ENCODE data around the gene FMN1. TPM values are rescaled to one million over a fixed set of nuclear protein-coding genes. Genes with fewer than 3 reads are reported as not detected.

FMN1 gene
- total and polyA plus RNA-seq, 2 experiments from 2014 or later = 0.53 to 1.8 TPM

DNA sequence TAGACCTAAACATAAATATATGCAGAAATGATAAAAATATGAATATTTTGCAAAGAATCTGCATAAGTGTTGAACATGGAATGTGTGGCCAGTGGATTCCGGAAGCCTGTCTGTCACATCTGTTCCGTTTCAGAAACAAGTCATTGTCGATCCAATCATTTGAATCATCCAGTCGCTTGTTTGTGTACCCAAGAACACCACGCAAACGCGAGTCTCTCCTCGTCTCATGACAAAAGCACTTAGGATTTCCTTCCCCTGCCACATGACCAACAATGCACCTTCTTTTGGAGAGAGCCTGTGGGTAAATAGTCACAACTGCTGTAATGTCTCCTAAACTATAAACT, 80.2 kb downstream of the FMN1 start:
- TF ChIP-seq, protein P1, sequence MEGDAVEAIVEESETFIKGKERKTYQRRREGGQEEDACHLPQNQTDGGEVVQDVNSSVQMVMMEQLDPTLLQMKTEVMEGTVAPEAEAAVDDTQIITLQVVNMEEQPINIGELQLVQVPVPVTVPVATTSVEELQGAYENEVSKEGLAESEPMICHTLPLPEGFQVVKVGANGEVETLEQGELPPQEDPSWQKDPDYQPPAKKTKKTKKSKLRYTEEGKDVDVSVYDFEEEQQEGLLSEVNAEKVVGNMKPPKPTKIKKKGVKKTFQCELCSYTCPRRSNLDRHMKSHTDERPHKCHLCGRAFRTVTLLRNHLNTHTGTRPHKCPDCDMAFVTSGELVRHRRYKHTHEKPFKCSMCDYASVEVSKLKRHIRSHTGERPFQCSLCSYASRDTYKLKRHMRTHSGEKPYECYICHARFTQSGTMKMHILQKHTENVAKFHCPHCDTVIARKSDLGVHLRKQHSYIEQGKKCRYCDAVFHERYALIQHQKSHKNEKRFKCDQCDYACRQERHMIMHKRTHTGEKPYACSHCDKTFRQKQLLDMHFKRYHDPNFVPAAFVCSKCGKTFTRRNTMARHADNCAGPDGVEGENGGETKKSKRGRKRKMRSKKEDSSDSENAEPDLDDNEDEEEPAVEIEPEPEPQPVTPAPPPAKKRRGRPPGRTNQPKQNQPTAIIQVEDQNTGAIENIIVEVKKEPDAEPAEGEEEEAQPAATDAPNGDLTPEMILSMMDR (IDR thresholded peaks at IDR 0.05; ENCODE audit: low read depth, low read length) = no peak
- no peak for DNase-seq (ENCODE audit: low read depth in 1 of 2, low spot score in 1 of 2)
- H3K36me3 ChIP-seq = no peaks in the 10 kb centered on the region
- peak overlapping the region; percentile 12 for H3K27ac ChIP-seq
- H3K27me3 ChIP-seq = no peaks in the 10 kb centered on the region
- H3K9me3 ChIP-seq (ENCODE audit: low read depth) = no peaks in the 10 kb centered on the region
- H3K4me3 ChIP-seq = no peak overlapping the region
- peaks cover 58% of the 10 kb centered on the region for H3K4me1 ChIP-seq (ENCODE audit: low read depth)

DNA sequence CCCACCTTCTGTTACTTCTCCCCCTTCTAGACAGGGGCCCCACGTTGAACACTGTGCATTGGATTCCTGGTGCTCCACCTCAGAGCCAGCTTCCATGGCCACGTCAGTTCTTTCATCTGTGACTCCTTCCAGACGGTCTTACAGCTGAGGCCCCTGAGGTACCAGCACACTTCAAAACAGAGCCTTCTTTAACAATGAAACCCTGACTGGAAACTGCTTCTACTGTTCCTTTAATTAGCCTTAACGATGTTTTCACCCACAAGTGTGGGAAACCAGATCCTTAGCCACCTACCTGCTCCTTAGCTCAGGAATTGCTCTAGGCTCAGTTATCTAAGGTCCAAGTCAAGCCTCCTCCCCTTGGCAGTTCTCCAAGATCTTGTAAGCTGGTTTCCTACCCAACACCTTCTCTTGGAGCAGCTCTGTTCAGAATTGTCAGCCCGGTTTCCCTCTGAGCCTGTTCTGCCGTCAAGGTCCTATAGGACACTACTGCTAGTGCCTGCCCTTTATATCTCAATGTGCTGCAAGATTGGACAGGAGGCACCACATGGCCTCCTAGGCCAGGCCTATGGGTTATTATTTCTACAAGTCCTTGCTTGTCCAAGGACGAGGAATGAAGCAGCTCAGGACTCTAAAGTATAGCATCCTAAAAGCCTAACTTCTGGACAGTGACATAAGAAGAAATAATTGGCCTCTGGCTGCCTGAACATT, 80.7 kb downstream of the FMN1 start:
- Histone ChIP-seq H3K9me3 (ENCODE audit: low read depth) (no peaks in the 10 kb centered on the region), H3K36me3 (no peaks in the 10 kb centered on the region), H3K27me3 (no peaks in the 10 kb centered on the region), H3K4me1 (ENCODE audit: low read depth) (peaks cover 59% of the 10 kb centered on the region), H3K27ac (peak overlapping the region; percentile 12), H3K4me3 (no peak overlapping the region)
- DNase-seq (ENCODE audit: low read depth in 1 of 2, low spot score in 1 of 2) = no peak
- TF ChIP-seq, protein P1 (IDR thresholded peaks at IDR 0.05; ENCODE audit: low read depth, low read length) = no peak

DNA sequence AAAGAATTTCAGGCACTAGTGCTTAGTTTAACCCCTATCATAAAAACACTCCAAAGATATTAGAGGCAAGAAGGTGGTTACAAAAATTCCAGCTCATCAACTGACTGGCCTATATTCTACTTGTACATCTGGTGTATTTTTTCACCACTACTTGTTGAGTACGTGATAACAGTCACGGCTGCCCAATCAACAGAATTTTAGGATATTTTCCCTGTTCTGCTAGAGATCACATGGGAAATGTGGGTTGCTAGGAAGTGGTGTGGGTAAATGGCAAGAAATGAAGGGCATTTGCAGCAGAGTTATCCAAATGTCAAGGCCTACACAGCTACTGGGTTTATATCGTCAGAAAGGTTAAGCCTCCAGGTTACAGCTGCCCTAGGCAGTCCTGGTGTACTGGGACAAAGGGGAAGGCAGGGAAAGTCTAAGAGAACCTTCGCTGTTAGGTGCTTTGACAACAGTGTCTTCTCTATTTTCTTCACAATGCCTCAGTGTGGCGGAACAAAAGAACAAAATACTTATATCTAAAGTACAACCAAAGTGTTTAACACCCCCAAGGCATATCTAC, 81.9 kb downstream of the FMN1 start:
- peaks cover 66% of the 10 kb centered on the region for H3K4me1 ChIP-seq (ENCODE audit: low read depth)
- DNase-seq (ENCODE audit: low read depth in 1 of 2, low spot score in 1 of 2) = no peak
- H3K4me3 ChIP-seq = no peak overlapping the region
- no peaks in the 10 kb centered on the region for H3K36me3 ChIP-seq
- peak overlapping the region; percentile 81 for H3K27ac ChIP-seq
- no peaks in the 10 kb centered on the region for H3K27me3 ChIP-seq
- H3K9me3 ChIP-seq (ENCODE audit: low read depth) = no peaks in the 10 kb centered on the region
- TF ChIP-seq, protein P1 (IDR thresholded peaks at IDR 0.05; ENCODE audit: low read depth, low read length) = no peak

DNA sequence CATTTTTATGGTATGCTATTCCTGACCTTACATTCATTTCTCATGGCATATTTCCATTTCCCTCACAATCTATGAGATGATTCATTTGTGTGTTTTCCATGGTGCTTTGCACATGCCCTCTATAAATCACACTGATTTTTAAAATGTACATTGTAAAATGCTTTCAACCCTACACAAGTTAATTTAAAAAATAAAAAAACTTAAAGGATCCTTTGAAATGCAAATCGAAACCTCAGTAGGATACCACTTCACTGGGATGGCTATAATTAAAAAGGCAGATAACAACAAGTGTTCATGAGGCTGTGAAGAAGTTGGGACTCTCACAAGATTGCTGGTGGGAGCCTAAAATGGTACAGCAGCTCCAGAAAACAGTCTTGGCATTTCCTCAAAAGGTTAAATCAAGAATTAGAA, 83.5 kb downstream of the FMN1 start:
- H3K36me3 ChIP-seq = no peaks in the 10 kb centered on the region
- H3K27ac ChIP-seq = peak overlapping the region; percentile 81
- H3K4me1 ChIP-seq (ENCODE audit: low read depth) = peaks cover 63% of the 10 kb centered on the region
- H3K27me3 ChIP-seq = no peaks in the 10 kb centered on the region
- no peaks in the 10 kb centered on the region for H3K9me3 ChIP-seq (ENCODE audit: low read depth)
- H3K4me3 ChIP-seq = no peak overlapping the region
- TF ChIP-seq, protein P1 (IDR thresholded peaks at IDR 0.05; ENCODE audit: low read depth, low read length) = no peak
- no peak for DNase-seq (ENCODE audit: low read depth in 1 of 2, low spot score in 1 of 2)

DNA sequence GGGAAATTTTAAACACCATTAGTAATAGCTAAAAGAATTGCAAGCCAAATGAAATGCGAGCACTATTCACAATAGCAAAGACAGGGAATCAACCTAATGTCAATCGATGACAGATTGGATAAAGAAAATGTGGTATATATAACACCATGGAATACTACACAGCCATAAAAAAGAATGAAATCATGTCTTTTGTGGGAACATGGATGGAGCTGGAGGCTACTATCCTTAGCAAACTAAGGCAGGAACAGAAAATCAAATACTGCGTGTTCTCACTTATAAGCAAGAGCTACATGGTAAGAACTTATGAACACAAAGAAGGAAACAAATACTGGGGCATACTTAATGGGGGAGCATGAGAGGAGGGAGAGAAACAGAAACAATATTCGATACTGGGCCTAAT, 85.2 kb downstream of the FMN1 start:
- Histone ChIP-seq H3K36me3 (no peaks in the 10 kb centered on the region), H3K9me3 (ENCODE audit: low read depth) (no peaks in the 10 kb centered on the region), H3K27me3 (no peaks in the 10 kb centered on the region), H3K4me1 (ENCODE audit: low read depth) (peaks cover 57% of the 10 kb centered on the region), H3K4me3 (no peak overlapping the region), H3K27ac (no peak overlapping the region)
- DNase-seq (ENCODE audit: low read depth in 1 of 2, low spot score in 1 of 2) = no peak
- TF ChIP-seq, protein P1 (IDR thresholded peaks at IDR 0.05; ENCODE audit: low read depth, low read length) = no peak

All from cardiac muscle cell (in vitro differentiated cells and primary cell).